HG02885 (cell line): ENCODE data around the gene ZNF184.
A peak's percentile ranks its signal among the peaks of the same experiment; 100 is the strongest.

Experiments used
- ATAC-seq: cut with Tn5 transposase; IDR thresholded peaks from one replicate; pipeline ENCODE4 v1.9.1; 2021; ENCODE audit warnings: mild to moderate bottlenecking; ENCODE audit not compliant: unreplicated experiment, poor library complexity

ZNF184 gene

GRCh38 chr6:27479319-27480182 lies 6.6 kb upstream of the ZNF184 start:
- ATAC-seq = peak; percentile 72

GRCh38 chr6:27478706-27479318 lies 5.9 kb upstream of the ZNF184 start:
- peak; percentile 74 for ATAC-seq

DNA sequence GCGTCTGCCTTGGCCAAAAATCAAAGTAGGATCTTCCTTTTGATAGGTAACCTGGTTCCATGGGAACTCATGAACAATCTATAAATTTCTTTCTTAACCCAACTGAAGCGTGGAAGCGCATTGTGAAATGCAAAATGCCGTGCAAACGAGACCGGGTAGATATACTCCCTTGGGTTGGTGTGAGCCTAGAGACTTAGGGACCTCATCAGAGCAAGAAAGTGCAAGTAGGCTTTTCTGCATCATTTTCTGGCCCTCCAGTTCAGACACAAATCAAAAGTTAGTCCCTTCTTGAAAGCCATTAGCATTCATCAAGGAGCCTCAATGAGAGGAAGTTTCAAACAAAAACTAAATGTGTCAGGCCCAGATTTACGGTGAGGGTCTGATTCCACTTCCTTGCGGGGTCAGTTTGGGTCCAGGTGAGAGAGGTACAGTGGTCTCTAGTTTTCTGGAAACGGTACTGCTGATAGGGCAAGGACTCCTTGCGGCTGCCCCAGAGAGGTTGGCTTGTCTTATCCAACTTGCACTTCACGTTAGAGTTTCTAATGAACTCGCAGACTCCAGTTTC lies 5.3 kb upstream of the ZNF184 start:
- peak; percentile 19 for ATAC-seq

DNA sequence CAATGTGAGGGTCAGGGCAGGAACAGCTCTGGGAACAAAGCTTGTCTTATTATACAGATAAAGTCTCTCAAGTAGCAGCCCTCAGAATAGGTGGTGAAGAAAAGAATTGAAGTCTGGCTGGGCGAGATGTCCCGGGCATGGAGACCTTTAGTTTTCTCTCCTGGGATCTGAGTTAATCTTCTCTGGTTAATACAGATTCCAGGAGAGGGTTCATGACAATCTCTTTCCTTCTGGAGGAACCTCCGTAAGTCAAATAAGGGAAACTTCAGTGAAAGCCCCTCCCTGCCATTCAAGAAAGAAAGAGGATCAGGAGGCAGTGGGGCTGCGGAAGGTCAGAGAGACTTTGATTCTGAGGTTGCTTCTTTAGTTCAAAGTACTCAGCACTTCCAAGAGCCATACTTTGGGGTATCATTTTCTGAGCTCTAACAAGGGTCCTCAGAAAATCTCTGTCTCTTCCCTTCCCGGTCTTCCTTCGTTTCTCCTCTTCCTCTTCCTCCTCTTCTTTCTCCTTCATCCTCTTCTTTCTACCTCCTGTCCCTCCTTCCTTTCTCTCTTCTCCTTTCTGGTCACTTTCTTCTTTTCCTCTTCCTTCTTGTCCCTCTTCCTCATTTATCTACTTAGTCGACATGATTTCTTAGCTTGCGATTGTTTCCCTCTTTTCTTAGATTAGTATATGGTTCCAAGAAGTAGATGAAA lies 4.6 kb upstream of the ZNF184 start:
- ATAC-seq = no peak

- no peak for ATAC-seq
Measured at GRCh38 chr6:27476090-27476489, 3.2 kb upstream of the ZNF184 start.

- no peak for ATAC-seq
Measured at GRCh38 chr6:27474672-27475071, 1.8 kb upstream of the ZNF184 start.

- ATAC-seq = no peak
Measured at GRCh38 chr6:27474172-27474465, 1.2 kb upstream of the ZNF184 start.

GRCh38 chr6:27472182-27472616 lies 706 bp downstream of the ZNF184 start:
- peak; percentile 40 for ATAC-seq

DNA sequence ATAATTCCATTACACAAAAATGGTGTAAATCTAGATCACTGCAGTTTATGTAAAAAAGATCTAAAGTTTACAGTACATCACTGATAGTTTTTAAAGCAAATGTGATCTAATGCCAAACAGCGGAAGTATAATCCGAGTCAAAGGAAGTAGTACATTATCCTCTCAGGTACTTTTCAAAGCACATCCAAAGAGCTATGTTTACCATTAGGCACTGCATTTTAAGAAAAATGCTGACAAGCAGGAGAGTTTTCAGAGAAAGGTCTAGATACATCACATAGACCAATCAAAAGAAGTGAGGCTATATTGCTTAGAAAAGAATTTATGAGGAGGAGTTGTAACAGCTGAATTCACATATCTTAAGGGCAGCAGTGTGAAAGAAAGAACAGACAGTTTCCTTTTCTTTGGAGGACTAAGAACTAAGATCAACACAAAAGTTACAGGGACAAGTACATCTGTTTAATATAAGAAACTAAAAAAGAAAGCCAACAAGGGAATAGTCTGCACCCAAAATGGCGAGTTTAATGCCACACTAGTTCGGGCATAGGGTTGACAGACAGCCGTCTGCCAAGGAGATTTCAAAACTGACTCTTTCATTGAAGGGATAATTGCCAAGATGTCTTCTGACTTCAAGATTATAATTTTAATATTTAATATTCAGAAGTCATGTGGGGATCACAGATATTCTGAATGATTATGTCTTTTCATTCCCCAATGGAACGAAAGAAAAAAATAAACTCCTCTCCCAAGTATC lies 1.4 kb downstream of the ZNF184 start:
- ATAC-seq = no peak

DNA sequence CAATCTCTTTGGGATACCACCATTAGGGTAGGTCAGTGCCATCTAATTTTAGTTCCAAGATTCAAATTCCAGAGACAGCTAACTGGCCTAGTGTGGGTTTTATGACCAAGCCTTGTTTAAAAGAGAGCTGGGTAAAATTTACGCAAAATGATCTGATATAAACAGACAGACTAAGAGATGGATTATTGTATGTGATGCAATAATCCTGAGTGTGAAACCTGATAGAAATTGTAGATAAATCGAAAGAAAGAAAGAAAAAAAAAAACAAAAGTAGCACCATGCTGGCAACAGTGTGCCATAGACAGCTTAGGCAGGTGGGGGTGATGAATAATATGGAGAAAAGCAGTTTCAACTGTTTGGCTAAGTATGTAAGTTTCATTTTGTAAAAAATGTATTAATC lies 2.9 kb downstream of the ZNF184 start:
- no peak for ATAC-seq

GRCh38 chr6:27468334-27468733 lies 4.6 kb downstream of the ZNF184 start:
- no peak for ATAC-seq

GRCh38 chr6:27452496-27452897 lies 20.4 kb downstream of the ZNF184 start:
- ATAC-seq = no peak

GRCh38 chr6:27451660-27452390 lies 21.1 kb downstream of the ZNF184 start:
- ATAC-seq = no peak

DNA sequence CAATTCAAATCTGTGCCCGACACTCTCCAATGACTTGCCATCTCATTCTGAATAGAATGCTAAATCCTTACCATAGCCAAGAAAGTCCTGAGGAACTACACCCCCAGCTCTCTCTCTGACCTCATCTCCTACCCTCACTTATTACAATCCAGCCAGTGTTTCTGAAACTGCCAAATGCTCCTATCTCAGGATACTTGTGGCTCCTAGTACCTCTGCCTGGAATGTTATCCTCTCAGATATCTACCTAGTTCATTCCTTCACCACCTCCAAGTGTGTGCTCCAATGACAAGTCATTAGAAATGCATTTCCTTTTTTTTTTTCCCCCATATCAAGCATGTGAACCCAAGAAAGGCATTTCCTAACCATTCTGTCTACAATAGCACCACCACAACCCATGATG lies 24.4 kb downstream of the ZNF184 start:
- ATAC-seq = no peak

DNA sequence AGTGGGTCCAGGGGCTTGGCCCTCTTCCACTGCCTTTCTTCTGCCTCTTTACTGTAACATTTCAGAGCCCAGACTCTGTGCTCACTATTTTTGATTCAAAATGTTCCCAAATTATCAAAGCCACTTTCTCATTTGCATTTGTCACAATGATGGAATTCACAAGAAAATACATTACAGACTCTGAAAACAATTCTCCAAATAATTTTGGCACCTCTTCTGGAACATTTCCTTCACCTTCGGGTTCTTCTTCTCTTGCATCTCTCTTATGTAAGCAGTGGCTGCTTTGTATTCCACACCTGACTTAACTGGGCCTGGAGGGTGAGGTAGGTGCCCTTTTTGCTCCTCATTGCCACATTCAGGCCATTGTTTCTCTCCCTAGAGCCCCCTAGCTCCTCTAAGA lies 30.0 kb downstream of the ZNF184 start:
- ATAC-seq = no peak

DNA sequence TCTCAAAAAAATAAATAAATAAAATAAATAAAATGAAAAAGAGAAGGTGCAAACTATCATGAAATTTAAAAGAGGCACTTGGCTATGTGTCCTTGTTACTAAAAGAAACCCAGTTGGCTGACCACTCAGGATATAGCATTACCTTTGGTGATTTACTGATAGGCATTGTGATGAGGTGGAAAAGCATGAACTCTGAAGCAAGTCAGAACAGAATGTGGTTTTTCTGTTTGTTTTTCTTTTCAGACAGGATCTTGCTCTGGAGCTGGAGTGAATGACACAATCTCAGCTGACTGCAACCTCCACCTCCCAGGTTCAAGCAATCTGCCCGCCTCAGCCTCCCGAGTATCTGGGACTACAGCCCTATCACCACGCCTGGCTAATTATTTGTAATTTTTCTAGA lies 31.9 kb downstream of the ZNF184 start:
- ATAC-seq = no peak

DNA sequence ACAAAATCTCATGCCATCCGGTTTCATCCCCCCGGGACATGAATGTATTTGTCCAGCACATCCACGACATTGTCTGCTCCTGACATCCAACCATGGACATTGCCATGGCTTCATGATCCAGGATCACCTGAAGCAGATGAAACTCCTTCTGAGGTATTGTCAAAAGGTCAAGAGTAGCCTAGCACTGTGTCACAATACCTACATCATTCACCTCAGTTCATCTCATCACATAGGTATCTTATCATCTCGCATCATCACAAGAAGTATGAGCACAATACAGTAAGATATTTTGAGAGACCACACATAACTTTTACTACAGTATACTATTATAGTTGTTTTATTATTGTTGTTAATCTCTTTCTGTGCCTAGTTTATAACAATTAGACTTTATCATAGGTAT lies 33.5 kb downstream of the ZNF184 start:
- no peak for ATAC-seq

GRCh38 chr6:27433714-27434113 lies 39.2 kb downstream of the ZNF184 start:
- no peak for ATAC-seq

DNA sequence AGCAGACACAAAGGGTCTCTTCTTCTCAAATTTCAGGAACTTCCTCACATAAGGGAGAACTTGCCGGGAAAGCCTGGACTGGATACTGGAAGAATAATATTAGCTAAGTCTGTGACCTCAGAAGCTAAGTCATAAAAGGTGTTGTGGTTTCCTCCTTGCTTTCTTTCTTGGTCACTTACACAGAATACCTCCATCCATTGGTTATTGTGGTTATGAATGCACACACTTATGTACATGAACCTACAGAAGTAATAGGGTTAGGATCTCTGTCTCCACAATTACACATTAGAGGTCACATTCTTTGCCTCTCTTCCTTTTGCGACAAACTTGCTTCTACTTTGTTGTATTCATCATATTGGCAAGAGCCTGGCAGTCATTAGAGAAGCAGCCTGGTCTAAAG lies 43.9 kb downstream of the ZNF184 start:
- no peak for ATAC-seq

DNA sequence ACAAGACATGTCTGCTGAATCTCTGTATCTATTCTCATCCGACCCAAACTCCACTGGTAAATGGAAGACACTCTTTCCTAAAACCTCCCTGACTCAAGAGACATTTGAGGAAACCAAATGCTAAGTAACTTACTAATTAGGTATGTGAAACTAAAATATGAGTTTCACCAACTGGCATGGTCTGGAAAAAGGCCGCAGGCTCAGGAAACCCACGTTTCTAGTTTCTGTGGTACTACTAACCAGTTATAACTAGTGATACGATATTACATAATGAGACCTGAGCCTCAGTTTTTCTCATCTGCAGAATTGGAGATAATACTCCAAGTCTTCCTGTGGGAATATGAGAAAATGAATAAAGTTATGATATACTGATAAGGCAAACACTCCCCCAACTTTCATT lies 44.4 kb downstream of the ZNF184 start:
- ATAC-seq = no peak
